SU-DHL-6 (cell line): ENCODE data around the gene ADAMTS10.

ENCODE experiments used
- H2AFZ ChIP-seq: fragments of 200-600 bp; sonication (generic); 2 replicates; pipeline ENCODE4 v1.6.1; 2014; ENCODE audit warnings: low read depth, mild to moderate bottlenecking, moderate library complexity, mixed read lengths, antibody characterized with exemption, low read length; ENCODE audit not compliant: severe bottlenecking
- H3F3A ChIP-seq: fragments of 200-600 bp; shearing (Covaris generic); 2 replicates; pipeline ENCODE4 v1.6.0; 2016; ENCODE audit warnings: antibody characterized with exemption, mild to moderate bottlenecking; ENCODE audit not compliant: insufficient read depth
- H3K27ac ChIP-seq: fragments of 200-600 bp; sonication (generic); 2 replicates; pipeline ENCODE4 v1.5.1; 2016; ENCODE audit warnings: low read depth, mild to moderate bottlenecking, low read length, moderate library complexity, mixed read lengths
- H3K27me3 ChIP-seq: fragments of 200-600 bp; sonication (generic), shearing (Covaris generic); 2 replicates; pipeline ENCODE4 v1.6.0; 2014; ENCODE audit warnings: mild to moderate bottlenecking, low read length
- H3K36me3 ChIP-seq: fragments of 200-600 bp; sonication (generic); 2 replicates; pipeline ENCODE4 v1.6.1; 2014; ENCODE audit warnings: mild to moderate bottlenecking, low read length, mixed read lengths
- H3K4me2 ChIP-seq: fragments of 300-600, 200-600 bp; shearing (Covaris generic), sonication (generic); 2 replicates; pipeline ENCODE4 v1.6.0; 2014; ENCODE audit warnings: low read length, low read depth, mild to moderate bottlenecking; ENCODE audit not compliant: poor library complexity, severe bottlenecking
- H3K4me3 ChIP-seq: fragments of 200-600 bp; sonication (generic); 2 replicates; pipeline ENCODE4 v1.5.1; 2014; ENCODE audit warnings: antibody characterized with exemption, low read length, mild to moderate bottlenecking, mixed read lengths; ENCODE audit not compliant: insufficient read depth, poor library complexity, severe bottlenecking
- H3K79me2 ChIP-seq: fragments of 200-600 bp; sonication (generic); 2 replicates; pipeline ENCODE4 v1.6.1; 2014; ENCODE audit warnings: mild to moderate bottlenecking, low read length, moderate library complexity; ENCODE audit not compliant: insufficient read depth
- H3K9ac ChIP-seq: fragments of 200-600 bp; sonication (generic); 2 replicates; pipeline ENCODE4 v1.7.0; 2014; ENCODE audit warnings: mild to moderate bottlenecking, low read length
- H3K9me2 ChIP-seq: fragments of 200-600 bp; sonication (generic); replicated peaks from 2 replicates; pipeline ENCODE4 v1.6.1; 2014; ENCODE audit warnings: low read length; ENCODE audit not compliant: insufficient read depth
- H3K9me3 ChIP-seq: fragments of 200-600 bp; sonication (generic); 2 replicates; pipeline ENCODE4 v1.6.1; 2014; ENCODE audit warnings: low read length, mixed read lengths; ENCODE audit not compliant: insufficient read depth
- H4K20me1 ChIP-seq: fragments of 200-600 bp; sonication (generic); 2 replicates; pipeline ENCODE4 v1.6.1; 2014; ENCODE audit warnings: low read depth, mild to moderate bottlenecking, antibody characterized with exemption, low read length, moderate library complexity, mixed read lengths
- EZH2phosphoT487 ChIP-seq: fragments of 200-600 bp; sonication (generic), shearing (Covaris generic); conservative IDR thresholded peaks from 2 replicates; pipeline ENCODE4 v1.6.1; 2018; ENCODE audit warnings: mild to moderate bottlenecking, antibody characterized with exemption, low read length, moderate library complexity, mixed read lengths
- TF ChIP-seq, protein P1 (sequence below): fragments of 200-600 bp; sonication (generic); IDR thresholded peaks from one replicate; pipeline ENCODE4 v1.5.1; 2017; ENCODE audit warnings: antibody characterized with exemption, mild to moderate bottlenecking, low read length, moderate library complexity; ENCODE audit not compliant: insufficient read depth, poor library complexity, severe bottlenecking

Gene ADAMTS10

DNA sequence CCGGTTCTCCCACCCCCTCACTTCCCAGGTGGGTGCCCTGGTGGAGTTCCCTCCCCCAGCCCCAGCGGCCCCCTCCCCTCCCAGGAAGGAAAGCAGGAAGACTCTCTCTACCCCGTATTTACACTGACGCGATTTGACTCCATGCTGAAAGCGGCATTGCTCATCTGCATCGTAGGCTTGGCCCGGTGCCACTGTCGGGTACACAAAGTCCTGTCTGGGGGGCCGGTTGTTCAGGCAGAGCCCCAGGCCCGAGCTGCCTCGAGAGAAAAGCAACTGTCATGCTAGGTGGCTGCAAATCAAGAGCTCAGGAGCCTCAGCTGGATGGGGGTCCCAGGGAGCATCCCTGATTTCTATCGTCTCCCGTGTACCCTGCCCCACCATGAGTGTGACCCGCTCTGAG, 14.9 kb downstream of the ADAMTS10 start:
- no peaks in the 10 kb centered on the region for H3K27me3 ChIP-seq
- no peak overlapping the region for H3K9ac ChIP-seq
- no peak overlapping the region for H3K27ac ChIP-seq
- TF ChIP-seq, protein P1, sequence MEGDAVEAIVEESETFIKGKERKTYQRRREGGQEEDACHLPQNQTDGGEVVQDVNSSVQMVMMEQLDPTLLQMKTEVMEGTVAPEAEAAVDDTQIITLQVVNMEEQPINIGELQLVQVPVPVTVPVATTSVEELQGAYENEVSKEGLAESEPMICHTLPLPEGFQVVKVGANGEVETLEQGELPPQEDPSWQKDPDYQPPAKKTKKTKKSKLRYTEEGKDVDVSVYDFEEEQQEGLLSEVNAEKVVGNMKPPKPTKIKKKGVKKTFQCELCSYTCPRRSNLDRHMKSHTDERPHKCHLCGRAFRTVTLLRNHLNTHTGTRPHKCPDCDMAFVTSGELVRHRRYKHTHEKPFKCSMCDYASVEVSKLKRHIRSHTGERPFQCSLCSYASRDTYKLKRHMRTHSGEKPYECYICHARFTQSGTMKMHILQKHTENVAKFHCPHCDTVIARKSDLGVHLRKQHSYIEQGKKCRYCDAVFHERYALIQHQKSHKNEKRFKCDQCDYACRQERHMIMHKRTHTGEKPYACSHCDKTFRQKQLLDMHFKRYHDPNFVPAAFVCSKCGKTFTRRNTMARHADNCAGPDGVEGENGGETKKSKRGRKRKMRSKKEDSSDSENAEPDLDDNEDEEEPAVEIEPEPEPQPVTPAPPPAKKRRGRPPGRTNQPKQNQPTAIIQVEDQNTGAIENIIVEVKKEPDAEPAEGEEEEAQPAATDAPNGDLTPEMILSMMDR: no peak
- H3F3A ChIP-seq: no peaks in the 10 kb centered on the region
- no peak overlapping the region for H2AFZ ChIP-seq
- H3K9me2 ChIP-seq: no peaks in the 10 kb centered on the region
- no peak overlapping the region for H3K4me2 ChIP-seq
- H3K4me3 ChIP-seq: no peak overlapping the region
- no peaks in the 10 kb centered on the region for H3K9me3 ChIP-seq
- H4K20me1 ChIP-seq: no peaks in the 10 kb centered on the region
- no peaks in the 10 kb centered on the region for H3K79me2 ChIP-seq
- no peaks in the 10 kb centered on the region for H3K36me3 ChIP-seq

GRCh38 chr19:8593931-8594330, 16.6 kb downstream of the ADAMTS10 start:
- Histone ChIP-seq H3K4me2 (no peak overlapping the region), H3K27me3 (no peaks in the 10 kb centered on the region)

GRCh38 chr19:8592231-8593009, 18.1 kb downstream of the ADAMTS10 start:
- TF ChIP-seq, protein P1: no peak
- TF ChIP-seq EZH2phosphoT487: no peak
- H3K27me3 ChIP-seq: no peaks in the 10 kb centered on the region
- no peaks in the 10 kb centered on the region for H3K9me3 ChIP-seq
- H3K9me2 ChIP-seq: no peaks in the 10 kb centered on the region
- H3K36me3 ChIP-seq: no peaks in the 10 kb centered on the region
- no peak overlapping the region for H3K27ac ChIP-seq
- no peaks in the 10 kb centered on the region for H3K79me2 ChIP-seq
- H3K9ac ChIP-seq: no peak overlapping the region
- no peaks in the 10 kb centered on the region for H3F3A ChIP-seq
- no peaks in the 10 kb centered on the region for H4K20me1 ChIP-seq
- H3K4me3 ChIP-seq: no peak overlapping the region
- no peak overlapping the region for H3K4me2 ChIP-seq
- no peak overlapping the region for H2AFZ ChIP-seq

More at GRCh38 chr19:8593931-8594330, 16.6 kb downstream of the ADAMTS10 start:
- H3K4me3 ChIP-seq: no peak overlapping the region
- no peaks in the 10 kb centered on the region for H3K9me3 ChIP-seq
- H3F3A ChIP-seq: no peaks in the 10 kb centered on the region
- H3K9ac ChIP-seq: no peak overlapping the region
- H3K79me2 ChIP-seq: no peaks in the 10 kb centered on the region
- H3K9me2 ChIP-seq: no peaks in the 10 kb centered on the region
- H3K36me3 ChIP-seq: no peaks in the 10 kb centered on the region
- no peak overlapping the region for H2AFZ ChIP-seq
- no peak overlapping the region for H3K27ac ChIP-seq
- no peaks in the 10 kb centered on the region for H4K20me1 ChIP-seq
- TF ChIP-seq EZH2phosphoT487: no peak
- TF ChIP-seq, protein P1: no peak
